ENCODE data around the gene CACNA1C.

DNA sequence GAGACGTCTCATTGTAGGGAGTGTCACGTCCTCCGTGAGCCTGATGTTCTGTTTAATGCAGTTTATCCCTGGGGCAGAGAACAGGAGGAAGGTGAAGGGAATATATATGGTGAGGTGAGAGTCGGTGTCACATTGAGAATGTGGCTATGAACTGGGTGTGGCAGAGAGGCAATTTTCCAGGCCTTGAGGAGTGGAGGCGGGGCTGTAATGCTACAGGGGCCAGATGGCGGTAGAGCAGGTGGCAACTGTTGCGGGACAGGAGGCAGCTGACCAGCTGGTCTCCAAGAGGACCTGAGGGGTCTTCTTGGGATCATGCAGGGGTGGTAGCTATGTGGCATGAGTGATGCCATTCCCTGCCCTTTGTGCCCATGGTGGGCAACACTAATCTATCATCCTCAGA lies 59.6 kb downstream of the CACNA1C start:
- no peak for TF ChIP-seq POLR2A (IDR thresholded peaks at IDR 0.05)
- TF ChIP-seq, protein P1, sequence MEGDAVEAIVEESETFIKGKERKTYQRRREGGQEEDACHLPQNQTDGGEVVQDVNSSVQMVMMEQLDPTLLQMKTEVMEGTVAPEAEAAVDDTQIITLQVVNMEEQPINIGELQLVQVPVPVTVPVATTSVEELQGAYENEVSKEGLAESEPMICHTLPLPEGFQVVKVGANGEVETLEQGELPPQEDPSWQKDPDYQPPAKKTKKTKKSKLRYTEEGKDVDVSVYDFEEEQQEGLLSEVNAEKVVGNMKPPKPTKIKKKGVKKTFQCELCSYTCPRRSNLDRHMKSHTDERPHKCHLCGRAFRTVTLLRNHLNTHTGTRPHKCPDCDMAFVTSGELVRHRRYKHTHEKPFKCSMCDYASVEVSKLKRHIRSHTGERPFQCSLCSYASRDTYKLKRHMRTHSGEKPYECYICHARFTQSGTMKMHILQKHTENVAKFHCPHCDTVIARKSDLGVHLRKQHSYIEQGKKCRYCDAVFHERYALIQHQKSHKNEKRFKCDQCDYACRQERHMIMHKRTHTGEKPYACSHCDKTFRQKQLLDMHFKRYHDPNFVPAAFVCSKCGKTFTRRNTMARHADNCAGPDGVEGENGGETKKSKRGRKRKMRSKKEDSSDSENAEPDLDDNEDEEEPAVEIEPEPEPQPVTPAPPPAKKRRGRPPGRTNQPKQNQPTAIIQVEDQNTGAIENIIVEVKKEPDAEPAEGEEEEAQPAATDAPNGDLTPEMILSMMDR (IDR thresholded peaks at IDR 0.05) = no peak
